GM18505 (cell line): Measurements from ENCODE around the gene POLE.
"Not testable (repeated sequence)": the region's sequence is repeated elsewhere in the genome, so short reads cannot be mapped to it uniquely, and the experiment has no call there.

Experiments used
- ATAC-seq: cut with Tn5 transposase; IDR thresholded peaks from one replicate; pipeline ENCODE4 v1.9.1; 2021; ENCODE audit not compliant: unreplicated experiment
- POLR2A ChIP-seq: IDR thresholded peaks from 4 replicates; pipeline ENCODE4 v1.6.1; 2011; ENCODE audit warnings: borderline replicate concordance; ENCODE audit not compliant: insufficient read depth, insufficient read length; ENCODE audit errors: extremely low read depth

The POLE gene

GRCh38 chr12:132608231-132609171, 78.6 kb downstream of the POLE start:
- TF ChIP-seq POLR2A, result no peak
- no peak for ATAC-seq

DNA sequence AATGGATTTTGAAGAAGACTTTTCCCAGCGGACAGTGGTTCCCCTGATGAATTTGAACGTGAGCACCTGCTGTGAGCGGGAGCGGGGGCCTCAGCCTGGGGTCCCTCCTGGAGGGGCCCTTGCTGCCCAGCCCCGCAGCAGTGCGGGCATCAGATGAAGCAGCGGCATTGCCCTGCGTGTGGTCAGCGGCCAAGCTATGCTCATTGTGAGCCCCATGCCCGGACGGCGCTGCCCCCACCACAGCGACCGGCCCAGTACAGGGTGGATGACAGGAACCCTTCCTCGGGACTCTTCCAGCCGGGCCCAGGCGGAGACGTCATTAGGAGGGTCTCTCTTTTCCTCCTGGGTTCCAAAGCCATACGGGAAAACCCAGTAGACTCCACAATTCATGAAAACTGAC, 80.2 kb downstream of the POLE start:
- TF ChIP-seq POLR2A, result no peak
- no peak for ATAC-seq

DNA sequence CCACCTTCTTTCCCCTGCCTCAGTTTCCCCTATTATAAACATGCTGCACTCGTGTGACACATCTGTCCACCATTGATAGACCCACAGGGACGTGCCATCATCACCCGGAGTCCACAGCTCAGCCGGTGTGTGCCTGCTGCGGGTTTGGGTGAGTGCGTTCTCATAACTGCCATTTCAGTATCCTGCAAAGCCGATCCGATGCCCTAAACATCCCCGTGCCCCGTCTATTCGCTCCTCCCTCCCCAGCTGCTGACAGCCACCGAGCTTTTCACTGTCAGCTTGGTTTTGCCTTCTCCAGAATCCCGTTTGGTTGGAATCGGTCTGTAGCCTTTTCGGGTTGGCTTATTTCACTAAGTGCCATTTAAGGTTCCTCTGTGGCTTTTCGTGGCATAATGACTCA, 80.7 kb downstream of the POLE start:
- no peak for ATAC-seq
- no peak for TF ChIP-seq POLR2A

DNA sequence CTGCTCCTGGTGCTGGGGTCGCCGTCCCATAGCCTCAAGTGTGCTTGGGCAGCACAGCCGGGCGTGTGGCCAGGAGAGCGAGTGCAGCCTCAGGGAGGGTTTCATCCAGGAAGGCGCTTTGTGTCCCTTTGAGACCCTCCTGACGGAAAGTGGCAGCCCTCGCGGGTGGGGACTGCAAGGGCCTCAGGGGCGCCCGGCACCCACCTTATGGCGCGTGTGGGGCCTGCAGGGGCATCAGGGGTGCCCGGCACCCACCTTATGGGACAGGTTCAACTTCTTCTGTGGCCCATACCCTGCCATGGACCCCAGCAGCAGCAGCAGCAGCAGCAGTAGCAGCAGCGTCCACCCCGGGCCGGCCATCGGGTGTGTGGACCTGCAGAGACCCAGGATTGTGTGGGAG, 81.2 kb downstream of the POLE start:
- ATAC-seq, result no peak
- no peak for TF ChIP-seq POLR2A

GRCh38 chr12:132604668-132605441, 82.3 kb downstream of the POLE start:
- TF ChIP-seq POLR2A, result no peak
- ATAC-seq, result no peak

DNA sequence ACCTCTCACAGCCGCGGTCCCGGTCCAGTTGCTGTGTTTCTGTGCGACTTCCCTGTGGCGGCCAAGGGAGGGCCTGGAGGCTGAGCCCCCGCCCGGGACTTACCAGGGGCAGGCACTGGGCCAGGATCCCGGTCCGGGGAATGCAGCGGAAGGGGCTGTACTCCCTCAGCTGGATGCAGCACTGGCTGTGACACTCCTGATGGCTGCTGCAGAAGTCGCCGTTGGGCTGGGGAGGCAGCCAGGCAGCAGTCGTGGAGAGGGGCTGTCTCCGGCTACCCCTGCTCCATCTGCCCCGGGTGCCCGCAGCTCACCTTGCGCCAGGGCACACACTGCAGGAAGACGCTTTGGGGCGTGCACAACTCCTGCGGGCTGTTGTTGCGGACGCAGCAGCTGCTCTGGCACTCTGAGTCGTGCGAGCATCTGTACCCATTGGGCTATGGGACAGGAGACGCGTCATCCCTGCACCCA, 83.0 kb downstream of the POLE start:
- ATAC-seq, result no peak
- TF ChIP-seq POLR2A, result no peak

- no peak for ATAC-seq
- no peak for TF ChIP-seq POLR2A
Measured at GRCh38 chr12:132603240-132604150, 83.6 kb downstream of the POLE start.

- TF ChIP-seq POLR2A, result no peak
- no peak for ATAC-seq
Measured at GRCh38 chr12:132602572-132603239, 84.4 kb downstream of the POLE start.

GRCh38 chr12:132601171-132601883, 85.8 kb downstream of the POLE start:
- TF ChIP-seq POLR2A, result no peak
- ATAC-seq, result no peak

GRCh38 chr12:132600048-132601032, 86.8 kb downstream of the POLE start:
- no peak for TF ChIP-seq POLR2A
- ATAC-seq, result no peak

DNA sequence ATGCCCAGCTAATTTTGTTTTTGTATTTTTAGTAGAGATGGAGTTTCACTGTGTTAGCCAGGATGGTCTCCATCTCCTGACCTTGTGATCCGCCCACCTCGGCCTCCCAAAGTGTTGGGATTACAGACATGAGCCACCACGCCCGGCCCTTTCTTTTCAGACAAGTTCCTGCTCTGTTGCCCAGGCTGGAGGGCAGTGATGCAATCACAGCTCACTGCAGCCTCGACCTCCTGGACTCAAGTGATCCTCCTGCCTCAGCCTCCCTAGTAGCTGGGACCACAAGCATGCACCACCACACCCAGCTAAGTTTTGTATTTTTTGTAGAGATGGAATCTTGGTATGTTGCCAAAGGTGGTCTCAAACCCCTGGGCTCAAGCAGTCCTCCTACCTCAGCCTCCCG, 87.6 kb downstream of the POLE start:
- not testable (repeated sequence) for ATAC-seq
